GM12878 (cell line): ENCODE measurements around the gene DKK3. TPM values are rescaled to one million over a fixed set of nuclear protein-coding genes. Genes with fewer than 3 reads are reported as not detected.

Source experiments
- ATAC-seq: fragments of 200-7000 bp; cut with Tn5 transposase; 3 replicates; pipeline ENCODE4 v1.9.1; 2020; ENCODE audit warnings: mild to moderate bottlenecking, moderate library complexity
- BruUV-seq: library from RNA; stranded (reverse); fragments of 400-500 nt; replicated peaks from 2 replicates; lab custom pipeline; 2021; lab: Mats Ljungman, UMichigan
- CTCF ChIA-PET: fragments of 300-600 bp; sonication (Branson Sonifier 250); formaldehyde crosslinking; extraction: SDS; loops from one replicate; lab custom pipeline; 2021; ENCODE audit warnings: inconsistent platforms; lab: Yijun Ruan, JAX
- POLR2A ChIA-PET: fragments of 350-600 bp; formaldehyde crosslinking; extraction: SDS; loops from one replicate; lab custom pipeline; 2021; ENCODE audit warnings: inconsistent platforms; lab: Charles Lee
- RAD21 ChIA-PET: fragments of 300-600 bp; sonication (Branson Sonifier 250); formaldehyde crosslinking; loops from one replicate; lab custom pipeline; 2023; ENCODE audit warnings: antibody characterized with exemption; ENCODE audit not compliant: unreplicated experiment; lab: Charles Lee
- SMC1A ChIA-PET: fragments of 300-600 bp; sonication (Branson Sonifier 250); formaldehyde crosslinking; loops from one replicate; lab custom pipeline; 2023; ENCODE audit not compliant: unreplicated experiment, uncharacterized antibody; lab: Charles Lee
- DNase-seq: peaks from one replicate; pipeline ENCODE4 v3.0.0-alpha.2; 2011; ENCODE audit warnings: low read depth, low spot score
- FAIRE-seq: peaks from 3 replicates; lab custom pipeline; 2011; peaks lifted over from hg19 to GRCh38; lab: Jason Lieb, UNC
- H2AFZ ChIP-seq: 2 replicates; pipeline ENCODE4 v1.6.0; 2011; ENCODE audit warnings: low read depth, low read length, control low read depth; ENCODE audit not compliant: control insufficient read depth
- H3K27ac ChIP-seq: 2 replicates; pipeline ENCODE4 v1.5.1; 2011; ENCODE audit warnings: control low read depth; ENCODE audit not compliant: control insufficient read depth, insufficient read depth
- H3K27me3 ChIP-seq, 2 experiments: replicated peaks in 1 of 2; 2 replicates each; pipeline versions ENCODE4 v1.6.0 to v1.6.1; 2011; ENCODE audit warnings: low read length in 1 of 2; ENCODE audit not compliant: control insufficient read depth in 2 of 2, insufficient read depth in 2 of 2
- H3K36me3 ChIP-seq, 2 experiments: 2 replicates each; pipeline ENCODE4 v1.5.1; 2011; ENCODE audit warnings: low read length in 1 of 2; ENCODE audit not compliant: control insufficient read depth in 2 of 2, insufficient read depth in 2 of 2
- H3K4me1 ChIP-seq: 2 replicates; pipeline ENCODE4 v1.6.1; 2011; ENCODE audit warnings: mild to moderate bottlenecking, low read length, moderate library complexity, mixed read lengths; ENCODE audit not compliant: control insufficient read depth, insufficient read depth
- H3K4me2 ChIP-seq: 2 replicates; pipeline ENCODE4 v1.6.0; 2011; ENCODE audit warnings: control low read depth; ENCODE audit not compliant: control insufficient read depth, insufficient read depth
- H3K4me3 ChIP-seq: fragments of 200-600 bp; sonication (generic); 2 replicates; pipeline ENCODE4 v1.5.1; 2016
- H3K79me2 ChIP-seq: 2 replicates; pipeline ENCODE4 v1.6.0; 2011; ENCODE audit warnings: low read length; ENCODE audit not compliant: control insufficient read depth, insufficient read depth
- H3K9ac ChIP-seq: 2 replicates; pipeline ENCODE4 v1.8.0; 2011; ENCODE audit warnings: low read length, control low read depth, mixed read lengths; ENCODE audit not compliant: control insufficient read depth, insufficient read depth
- H3K9me3 ChIP-seq: replicated peaks from 3 replicates; pipeline ENCODE4 v1.5.1; 2011; ENCODE audit warnings: mild to moderate bottlenecking, low read length; ENCODE audit not compliant: control insufficient read depth, insufficient read depth
- H4K20me1 ChIP-seq: 2 replicates; pipeline ENCODE4 v1.6.0; 2011; ENCODE audit not compliant: control insufficient read depth, insufficient read depth
- BCL3 ChIP-seq: IDR thresholded peaks from 2 replicates; pipeline ENCODE4 v1.6.1; 2011; ENCODE audit warnings: borderline replicate concordance, low read depth, mild to moderate bottlenecking, moderate library complexity, low read length; ENCODE audit not compliant: insufficient read depth, poor library complexity, severe bottlenecking
- IRF5 ChIP-seq: fragments of 450-650 bp; IDR thresholded peaks from 2 replicates; pipeline ENCODE4 v1.6.1; 2017; ENCODE audit warnings: borderline replicate concordance
- KDM1A ChIP-seq: fragments of 200-600 bp; sonication (generic); IDR thresholded peaks from 2 replicates; pipeline ENCODE4 v1.6.1; 2016; ENCODE audit warnings: borderline replicate concordance
- MEF2A ChIP-seq: IDR thresholded peaks from 2 replicates; pipeline ENCODE4 v1.6.1; 2011; ENCODE audit warnings: low read depth, mild to moderate bottlenecking, low read length, moderate library complexity; ENCODE audit not compliant: insufficient read depth
- NBN ChIP-seq: fragments of 450-650 bp; IDR thresholded peaks from 2 replicates; pipeline ENCODE4 v1.6.1; 2016
- NFIC ChIP-seq: IDR thresholded peaks from 2 replicates; pipeline ENCODE4 v1.6.1; 2012; ENCODE audit warnings: low read depth, mild to moderate bottlenecking, inconsistent platforms, low read length, moderate library complexity
- NFXL1 ChIP-seq: fragments of 450-650 bp; IDR thresholded peaks from 2 replicates; pipeline ENCODE4 v1.6.1; 2017; ENCODE audit warnings: antibody characterized with exemption, mild to moderate bottlenecking, borderline replicate concordance
- NFYA ChIP-seq: IDR thresholded peaks from 2 replicates; pipeline ENCODE4 v1.6.1; 2011; ENCODE audit warnings: low read depth, mild to moderate bottlenecking, low read length, improper control_type of control experiment, borderline replicate concordance
- NKRF ChIP-seq: fragments of 450-650 bp; conservative IDR thresholded peaks from 2 replicates; pipeline ENCODE4 v1.6.1; 2017; ENCODE audit warnings: mild to moderate bottlenecking, moderate library complexity
- RB1 ChIP-seq: fragments of 450-650 bp; formaldehyde crosslinking; IDR thresholded peaks from 2 replicates; pipeline ENCODE4 v1.6.1; 2017; ENCODE audit warnings: mild to moderate bottlenecking, borderline replicate concordance
- SMAD1 ChIP-seq: fragments of 450-650 bp; IDR thresholded peaks from 2 replicates; pipeline ENCODE4 v1.6.1; 2018; ENCODE audit warnings: mild to moderate bottlenecking, low read depth; ENCODE audit not compliant: partially characterized antibody
- SP1 ChIP-seq: IDR thresholded peaks from one replicate; pipeline ENCODE4 v1.6.1; 2011; ENCODE audit warnings: low read depth, low read length
- TCF7 ChIP-seq: IDR thresholded peaks from 2 replicates; pipeline ENCODE4 v1.6.1; 2014; ENCODE audit warnings: antibody characterized with exemption, borderline replicate concordance
- ZNF217 ChIP-seq: fragments of 450-650 bp; IDR thresholded peaks from 2 replicates; pipeline ENCODE4 v1.6.1; 2017; ENCODE audit warnings: antibody characterized with exemption, mild to moderate bottlenecking
- ZNF622 ChIP-seq: fragments of 450-650 bp; IDR thresholded peaks from 2 replicates; pipeline ENCODE4 v1.6.1; 2017; ENCODE audit warnings: mild to moderate bottlenecking, inconsistent platforms
- ZZZ3 ChIP-seq: IDR thresholded peaks from 2 replicates; pipeline ENCODE4 v1.6.1; 2011; ENCODE audit warnings: low read depth; ENCODE audit not compliant: control insufficient read depth, insufficient read length
- WGBS: methylation state at CpG from one replicate; pipeline ENCODE4 v1.1.6; 2016; ENCODE audit warnings: low lambda C conversion rate; ENCODE audit not compliant: insufficient replicate concordance, insufficient coverage; ENCODE audit errors: missing lambda C conversion rate; 5-methylcytosine and 5-hydroxymethylcytosine counted together
- in situ Hi-C: fragments of 300-500 bp; cut with MboI; formaldehyde crosslinking; loops from 9 replicates; pipeline ENCODE4 v1.14.3; 2018; ENCODE audit warnings: mixed read lengths
- intact Hi-C: fragments of 100-400 bp; cut with micrococcal nuclease; formaldehyde crosslinking; loops from one replicate; pipeline ENCODE4 v1.14.2; 2022; ENCODE audit not compliant: unreplicated experiment
- polyA plus RNA-seq, 11 experiments: library from polyadenylated mRNA; depleted of rRNA in 4 of 11; unstranded in 6 of 11; stranded (reverse) in 5 of 11; fragments of >200 nt; fragmentation: Nextera tagmentation in 4 of 11; fragmentation: Illumina TruSeq in 1 of 11; extraction: Ambion mirVana in 4 of 11; extraction: Trizol in 1 of 11; gene quantifications; 1 replicate in 1 of 11; 2 replicates in 10 of 11; pipeline versions ENCODE4 v1.2.1 to v1.2.3, GENCODE V29; 2011 to 2016; ENCODE audit warnings: inconsistent platforms in 2 of 11, missing spikeins in 2 of 11, low read depth in 1 of 11
- total RNA-seq, 4 experiments: library from RNA; depleted of rRNA in 3 of 4; stranded (reverse); fragments of >200 nt in 3 of 4; fragmentation: Illumina TruSeq in 1 of 4; extraction: Trizol in 1 of 4; gene quantifications; 2 replicates each; pipeline versions ENCODE4 v1.2.1 to v1.2.3, GENCODE V29; 2013 to 2021

DKK3 gene
- total and polyA plus RNA-seq, 10 of the 15 experiments (the other 5 are each of a cell fraction or from before 2014, with no cell fraction given): 0.07 to 0.16 (median 0.15) TPM; not detected in 7

GRCh38 chr11:12007230-12007593, 1.2 kb downstream of the DKK3 start:
- CTCF ChIA-PET: no interaction called here
- Histone ChIP-seq H3K27me3 (peaks cover 2 to 12% of the 10 kb centered on the region in 2 experiments), H3K36me3 (no peaks in the 10 kb centered on the region), H4K20me1 (no peaks in the 10 kb centered on the region), H3K4me3 (no peak overlapping the region), H3K9ac (no peak overlapping the region), H3K27ac (no peak overlapping the region), H2AFZ (no peak overlapping the region), H3K79me2 (no peaks in the 10 kb centered on the region), H3K4me2 (no peak overlapping the region), H3K9me3 (no peaks in the 10 kb centered on the region), H3K4me1 (no peaks in the 10 kb centered on the region)
- no peak for FAIRE-seq
- intact Hi-C loops: no loop called here
- in situ Hi-C loops: no loop called here
- WGBS: 47% methylated on average over 5 of the region's 5 CpGs
- POLR2A ChIA-PET: no interaction called here
- RAD21 ChIA-PET: no interaction called here
- no peak for ATAC-seq
- SMC1A ChIA-PET: no interaction called here
- BruUV-seq: no TSS peak
- DNase-seq: no peak
- no peak for TF ChIP-seq RB1
- no peak for TF ChIP-seq SP1
- TF ChIP-seq ZNF217: no peak
- TF ChIP-seq IRF5: no peak
- TF ChIP-seq NBN: no peak
- TF ChIP-seq KDM1A: no peak
- no peak for TF ChIP-seq NFYA
- no peak for TF ChIP-seq NFIC
- no peak for TF ChIP-seq BCL3
- no peak for TF ChIP-seq MEF2A
- no peak for TF ChIP-seq NFXL1
- TF ChIP-seq SMAD1: no peak
- TF ChIP-seq ZZZ3: no peak
- no peak for TF ChIP-seq TCF7
- TF ChIP-seq NKRF: no peak
- TF ChIP-seq ZNF622: no peak
